Ishikawa (cell line): Measurements from ENCODE around the gene C1orf21.

Experiments used
- CEBPB ChIP-seq: IDR thresholded peaks from 2 replicates; pipeline ENCODE4 v1.6.1; 2012
- CREB1 ChIP-seq: IDR thresholded peaks from 2 replicates; pipeline ENCODE4 v1.6.1; 2012; ENCODE audit warnings: low read depth
- EGR1 ChIP-seq: IDR thresholded peaks from 2 replicates; pipeline ENCODE4 v1.6.1; 2012
- EP300 ChIP-seq: IDR thresholded peaks from 2 replicates; pipeline ENCODE4 v1.6.1; 2012; ENCODE audit warnings: borderline replicate concordance
- FOXM1 ChIP-seq: IDR thresholded peaks from 2 replicates; pipeline ENCODE4 v1.6.1; 2012; ENCODE audit warnings: low read depth, borderline replicate concordance
- MAX ChIP-seq: IDR thresholded peaks from 2 replicates; pipeline ENCODE4 v1.6.1; 2012
- NFIC ChIP-seq: IDR thresholded peaks from 2 replicates; pipeline ENCODE4 v1.6.1; 2012
- RAD21 ChIP-seq: IDR thresholded peaks from 2 replicates; pipeline ENCODE4 v1.6.1; 2012; ENCODE audit warnings: low read depth
- REST ChIP-seq: IDR thresholded peaks from 2 replicates; pipeline ENCODE4 v1.6.1; 2012; ENCODE audit warnings: low read depth, mild to moderate bottlenecking
- TAF1 ChIP-seq: IDR thresholded peaks from 2 replicates; pipeline ENCODE4 v1.6.1; 2012; ENCODE audit warnings: low read depth, mild to moderate bottlenecking
- TCF12 ChIP-seq: IDR thresholded peaks from 2 replicates; pipeline ENCODE4 v1.6.1; 2012; ENCODE audit warnings: low read depth
- TEAD4 ChIP-seq: IDR thresholded peaks from 2 replicates; pipeline ENCODE4 v1.6.1; 2012
- USF1 ChIP-seq: IDR thresholded peaks from 2 replicates; pipeline ENCODE4 v1.6.1; 2012
- YY1 ChIP-seq: IDR thresholded peaks from 2 replicates; pipeline ENCODE4 v1.6.1; 2012; ENCODE audit warnings: low read depth
- ZBTB7A ChIP-seq: IDR thresholded peaks from 2 replicates; pipeline ENCODE4 v1.6.1; 2012; ENCODE audit warnings: low read depth

Gene C1orf21

GRCh38 chr1:184464757-184465156, 77.9 kb downstream of the C1orf21 start:
- TF ChIP-seq EGR1 (no peak), MAX (no peak), ZBTB7A (no peak), REST (no peak), NFIC (no peak), TEAD4 (no peak), TCF12 (no peak), YY1 (no peak), FOXM1 (no peak), CREB1 (no peak), CEBPB (no peak), EP300 (no peak)

- no peak for TF ChIP-seq NFIC
- no peak for TF ChIP-seq EP300
- no peak for TF ChIP-seq CREB1
- no peak for TF ChIP-seq REST
- TF ChIP-seq CEBPB: no peak
- no peak for TF ChIP-seq YY1
- no peak for TF ChIP-seq MAX
- no peak for TF ChIP-seq TCF12
- no peak for TF ChIP-seq TEAD4
- no peak for TF ChIP-seq FOXM1
- TF ChIP-seq EGR1: no peak
- no peak for TF ChIP-seq RAD21
- no peak for TF ChIP-seq USF1
- TF ChIP-seq ZBTB7A: no peak
- no peak for TF ChIP-seq TAF1
These were observed 78.8 kb downstream of the C1orf21 start for GRCh38 chr1:184465489-184466146.

- TF ChIP-seq RAD21: no peak
- no peak for TF ChIP-seq NFIC
- no peak for TF ChIP-seq EP300
- TF ChIP-seq TEAD4: no peak
- no peak for TF ChIP-seq MAX
- TF ChIP-seq USF1: no peak
- TF ChIP-seq CEBPB: no peak
- no peak for TF ChIP-seq CREB1
- no peak for TF ChIP-seq ZBTB7A
- no peak for TF ChIP-seq REST
- no peak for TF ChIP-seq TAF1
- TF ChIP-seq TCF12: no peak
- TF ChIP-seq YY1: no peak
- no peak for TF ChIP-seq FOXM1
- TF ChIP-seq EGR1: no peak
These were observed 80.5 kb downstream of the C1orf21 start for GRCh38 chr1:184467295-184467694.

- TF ChIP-seq TEAD4 (no peak), EP300 (no peak), REST (no peak), TCF12 (no peak)
These were observed 82.6 kb downstream of the C1orf21 start for GRCh38 chr1:184469396-184469795.
